GM21528 (cell line): ENCODE data around the gene AIFM3.

Experiments
- ATAC-seq: cut with Tn5 transposase; IDR thresholded peaks from one replicate; pipeline ENCODE4 v1.9.1; 2021; ENCODE audit warnings: mild to moderate bottlenecking, moderate library complexity; ENCODE audit not compliant: unreplicated experiment, low FRiP score

The AIFM3 gene

DNA sequence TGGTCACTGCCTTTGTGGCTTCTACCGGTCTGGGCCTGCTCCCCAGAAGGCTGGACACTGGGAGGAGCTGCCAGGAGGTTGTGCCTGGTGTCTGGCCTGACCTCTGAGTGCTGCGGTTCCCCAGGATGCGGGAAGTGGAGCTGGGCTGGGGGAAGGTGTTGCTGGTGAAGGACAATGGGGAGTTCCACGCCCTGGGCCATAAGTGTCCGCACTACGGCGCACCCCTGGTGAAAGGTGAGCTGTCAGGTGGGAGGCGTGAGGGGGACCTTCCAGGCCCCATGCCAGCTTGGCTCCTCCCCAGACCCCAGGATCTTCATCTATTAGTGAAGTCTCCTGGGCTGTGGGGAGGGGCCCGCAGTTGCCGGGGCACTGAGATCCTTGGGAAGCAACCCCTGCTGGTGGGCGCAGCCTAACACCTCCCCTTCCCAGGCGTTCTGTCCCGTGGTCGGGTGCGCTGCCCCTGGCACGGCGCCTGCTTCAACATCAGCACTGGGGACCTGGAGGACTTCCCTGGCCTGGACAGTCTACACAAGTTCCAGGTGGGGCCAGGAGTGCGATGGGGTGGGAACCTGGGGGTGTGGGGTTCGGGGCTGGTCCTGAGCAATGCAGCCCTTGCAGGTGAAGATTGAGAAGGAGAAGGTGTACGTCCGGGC lies 6.7 kb downstream of the AIFM3 start:
- ATAC-seq = no peak

DNA sequence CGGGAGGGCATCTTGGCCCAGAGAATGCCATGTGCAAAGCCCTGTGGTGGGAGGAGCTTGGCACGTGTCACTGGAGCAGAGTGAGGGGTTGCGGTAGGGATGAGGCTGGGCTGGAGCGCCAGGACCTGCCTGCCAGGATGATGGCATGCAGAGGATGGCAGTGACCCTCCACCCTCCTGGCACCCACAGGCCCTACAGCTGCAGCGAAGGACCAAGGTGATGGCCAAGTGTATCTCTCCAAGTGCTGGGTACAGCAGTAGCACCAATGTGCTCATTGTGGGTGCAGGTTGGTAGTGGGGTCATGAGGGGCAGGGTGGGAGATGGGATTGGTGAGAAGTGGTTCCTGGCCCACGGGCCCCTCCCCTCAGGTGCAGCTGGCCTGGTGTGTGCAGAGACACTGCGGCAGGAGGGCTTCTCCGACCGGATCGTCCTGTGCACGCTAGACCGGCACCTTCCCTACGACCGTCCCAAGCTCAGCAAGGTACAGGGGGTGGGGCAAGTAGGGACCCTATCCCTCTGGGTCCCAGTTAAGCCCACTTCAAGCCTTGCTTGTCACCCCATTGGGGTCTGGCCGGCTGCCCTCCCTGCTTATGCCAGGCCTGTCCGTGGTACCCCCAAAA lies 7.4 kb downstream of the AIFM3 start:
- no peak for ATAC-seq

DNA sequence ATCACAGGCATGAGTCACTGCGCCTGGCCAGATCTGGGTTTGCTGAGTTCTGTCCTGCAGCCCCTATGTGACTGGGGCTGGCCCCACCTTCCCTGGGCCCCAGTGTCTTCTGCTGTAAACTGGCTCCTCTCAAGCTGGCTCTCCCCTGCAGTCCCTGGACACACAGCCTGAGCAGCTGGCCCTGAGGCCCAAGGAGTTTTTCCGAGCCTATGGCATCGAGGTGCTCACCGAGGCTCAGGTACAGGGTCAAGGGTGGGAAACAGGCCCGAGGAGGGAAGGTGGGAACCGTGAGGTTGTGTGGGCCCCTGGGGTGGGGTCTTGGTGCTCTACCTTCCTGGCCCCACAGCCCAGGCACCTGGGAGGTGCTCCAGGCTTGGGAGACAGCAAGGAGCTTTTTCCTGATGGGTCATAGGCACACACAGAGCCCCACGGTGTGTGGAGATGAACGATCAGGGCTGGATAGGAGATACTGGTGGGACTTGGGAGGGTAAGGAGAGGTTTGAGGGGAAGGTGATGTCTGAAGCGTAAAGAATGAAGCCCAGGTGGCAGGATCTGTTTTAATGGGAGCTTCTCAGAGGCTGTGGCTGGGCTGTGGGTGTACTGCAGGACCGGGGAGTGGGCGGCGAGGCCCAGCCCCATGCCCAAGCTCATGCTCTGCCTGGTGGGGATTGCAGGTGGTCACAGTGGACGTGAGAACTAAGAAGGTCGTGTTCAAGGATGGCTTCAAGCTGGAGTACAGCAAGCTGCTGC lies 8.7 kb downstream of the AIFM3 start:
- ATAC-seq = no peak

- ATAC-seq = no peak
These were observed 9.3 kb downstream of the AIFM3 start for GRCh38 chr22:20976291-20976877.

- no peak for ATAC-seq
These were observed 10.0 kb downstream of the AIFM3 start for GRCh38 chr22:20977019-20977418.

DNA sequence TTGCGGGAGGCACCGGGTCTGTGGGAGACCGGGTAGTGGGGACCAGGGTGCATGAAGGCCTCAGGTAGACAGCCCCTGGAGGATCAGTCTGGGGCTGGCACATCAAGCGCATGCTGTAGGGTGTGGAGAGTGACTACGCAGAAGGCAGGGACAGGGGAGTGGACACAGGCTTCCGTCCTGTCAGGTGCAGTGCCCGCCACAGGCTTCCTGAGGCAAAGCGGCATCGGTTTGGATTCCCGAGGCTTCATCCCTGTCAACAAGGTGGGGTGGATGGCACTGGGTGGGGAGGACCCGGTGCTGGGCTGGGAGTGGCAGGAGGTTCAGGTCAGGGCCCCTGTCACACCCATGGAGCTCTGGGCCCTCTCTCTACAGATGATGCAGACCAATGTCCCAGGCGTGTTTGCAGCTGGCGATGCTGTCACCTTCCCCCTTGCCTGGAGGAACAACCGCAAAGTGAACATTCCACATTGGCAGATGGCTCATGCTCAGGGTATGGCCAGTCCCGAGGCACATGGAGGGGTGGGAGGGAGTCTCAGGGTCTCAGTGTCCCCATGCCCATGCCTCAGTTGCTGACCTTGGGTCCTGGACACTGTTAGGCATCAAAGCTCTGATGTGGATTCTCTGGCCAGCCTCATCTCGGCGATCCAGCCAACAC lies 10.6 kb downstream of the AIFM3 start:
- no peak for ATAC-seq

- no peak for ATAC-seq
These were observed 11.4 kb downstream of the AIFM3 start for GRCh38 chr22:20978419-20978818.

GRCh38 chr22:20979243-20979809 lies 12.3 kb downstream of the AIFM3 start:
- ATAC-seq = no peak

DNA sequence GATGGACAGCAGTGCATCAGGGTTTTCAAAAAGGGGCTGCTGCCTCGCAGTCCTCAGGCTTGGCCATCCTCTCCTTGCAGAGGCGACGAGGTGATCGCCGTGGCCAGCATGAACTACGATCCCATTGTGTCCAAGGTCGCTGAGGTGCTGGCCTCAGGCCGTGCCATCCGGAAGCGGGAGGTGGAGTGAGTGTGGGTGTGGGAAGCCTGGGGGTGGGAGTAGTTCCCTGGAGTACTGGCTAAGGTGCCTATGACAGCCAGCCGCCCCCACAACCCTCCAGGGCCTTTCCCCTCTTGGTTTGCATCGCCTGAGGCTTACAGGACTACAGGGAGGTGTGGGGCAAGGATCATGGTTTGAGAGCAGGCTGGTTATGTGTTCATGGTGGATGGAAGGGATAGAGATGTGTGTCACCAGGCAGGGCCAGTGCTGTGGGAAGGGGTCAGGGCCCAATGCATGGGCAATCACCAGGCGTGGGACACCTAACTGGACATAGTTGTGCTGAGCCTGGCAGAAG lies 12.9 kb downstream of the AIFM3 start:
- no peak for ATAC-seq

- no peak for ATAC-seq
These were observed 13.5 kb downstream of the AIFM3 start for GRCh38 chr22:20980523-20980922.

- ATAC-seq = no peak
These were observed 14.1 kb downstream of the AIFM3 start for GRCh38 chr22:20980938-20981722.

DNA sequence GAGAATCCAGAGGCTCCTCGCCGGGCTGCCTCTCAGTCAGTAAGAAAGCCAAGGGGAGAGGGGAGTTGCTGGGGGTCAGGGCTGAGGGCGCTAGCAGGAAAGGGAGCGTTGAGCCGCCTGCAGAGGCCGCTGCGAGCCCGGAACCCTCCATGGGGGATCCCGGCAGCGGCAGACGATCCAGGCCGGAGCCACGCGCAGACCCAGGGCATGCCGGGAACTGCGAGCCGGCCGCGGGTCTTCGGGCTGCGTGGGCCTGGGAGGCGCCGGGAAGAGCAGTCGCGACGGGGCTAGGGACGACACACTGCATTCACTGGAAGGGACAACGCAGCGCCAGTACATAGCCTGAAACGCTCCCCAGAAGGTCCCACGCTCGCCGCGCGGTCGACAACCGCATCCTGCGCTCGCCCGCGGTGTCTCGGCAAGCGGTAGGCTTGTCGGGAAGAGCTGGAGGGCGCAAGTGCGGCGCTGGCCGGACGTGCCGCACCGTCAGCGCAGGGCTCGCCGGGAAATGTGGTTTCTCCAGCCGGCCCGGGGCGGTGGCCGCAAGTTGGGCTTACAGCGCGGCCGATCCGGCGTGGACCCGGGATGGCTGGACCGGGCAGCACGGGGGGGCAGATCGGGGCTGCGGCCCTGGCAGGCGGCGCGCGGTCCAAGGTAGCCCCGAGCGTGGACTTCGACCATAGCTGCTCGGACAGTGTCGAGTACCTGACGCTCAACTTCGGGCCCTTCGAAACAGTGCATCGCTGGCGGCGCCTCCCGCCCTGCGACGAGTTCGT lies 14.9 kb downstream of the AIFM3 start, which contains the start of gene LZTR1:
TSS of gene LZTR1 (plus strand) at position 511 of the 776 bp plus-strand sequence. CDS start at position 586, 75 bp downstream.
- peak; percentile 56 for ATAC-seq

DNA sequence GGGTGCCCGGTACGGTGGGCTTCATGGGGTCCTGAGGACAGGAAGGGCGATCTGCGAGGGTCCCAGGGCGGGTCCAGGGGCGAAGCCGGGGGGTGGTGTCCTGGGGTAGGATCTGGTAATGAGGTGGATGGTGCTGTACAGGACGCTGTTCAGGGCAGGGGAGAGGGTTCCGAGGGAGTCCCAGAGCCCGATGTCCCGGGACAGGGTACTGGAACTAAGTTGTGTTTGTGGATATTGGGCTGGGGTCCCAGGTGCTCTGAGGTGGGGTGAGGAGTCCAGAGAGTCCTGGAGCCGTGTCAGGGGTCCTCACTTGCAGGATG lies 15.5 kb downstream of the AIFM3 start:
- peak; percentile 14 for ATAC-seq

DNA sequence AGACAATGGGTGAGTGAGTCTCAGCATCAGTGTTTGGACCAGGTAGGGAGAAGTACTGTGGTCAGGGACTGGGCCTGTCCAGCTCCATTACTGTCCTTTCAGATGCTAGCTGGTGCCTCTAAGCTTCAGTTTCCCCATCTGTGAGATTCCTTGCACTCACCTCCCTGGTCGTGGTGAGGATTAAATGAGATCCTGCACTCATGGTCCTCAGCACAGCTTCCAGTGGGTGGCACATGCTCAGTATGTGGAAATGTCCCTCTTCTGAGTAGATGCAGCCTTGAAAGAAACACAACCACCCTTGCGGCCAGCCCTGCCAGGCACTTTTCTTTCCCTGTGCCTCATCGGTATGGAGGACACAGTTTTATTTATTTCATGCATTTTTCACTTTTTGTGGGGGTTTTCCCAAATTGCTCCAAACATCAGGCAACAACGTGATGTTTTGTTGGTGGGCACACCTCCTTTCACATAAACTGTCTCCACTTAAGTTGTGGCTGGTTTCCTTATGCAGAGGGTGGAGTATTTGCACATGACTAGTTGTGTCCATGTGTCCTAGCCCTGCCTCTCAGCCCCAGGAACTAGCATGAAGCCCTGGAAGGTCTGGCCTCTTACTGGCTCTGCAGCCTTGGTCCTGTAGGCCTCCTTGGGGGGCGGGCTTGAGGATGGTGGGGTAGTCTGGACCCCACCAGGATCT lies 16.2 kb downstream of the AIFM3 start:
- ATAC-seq = no peak

GRCh38 chr22:20985720-20986119 lies 18.7 kb downstream of the AIFM3 start:
- no peak for ATAC-seq

- no peak for ATAC-seq
These were observed 19.3 kb downstream of the AIFM3 start for GRCh38 chr22:20986365-20986764.

DNA sequence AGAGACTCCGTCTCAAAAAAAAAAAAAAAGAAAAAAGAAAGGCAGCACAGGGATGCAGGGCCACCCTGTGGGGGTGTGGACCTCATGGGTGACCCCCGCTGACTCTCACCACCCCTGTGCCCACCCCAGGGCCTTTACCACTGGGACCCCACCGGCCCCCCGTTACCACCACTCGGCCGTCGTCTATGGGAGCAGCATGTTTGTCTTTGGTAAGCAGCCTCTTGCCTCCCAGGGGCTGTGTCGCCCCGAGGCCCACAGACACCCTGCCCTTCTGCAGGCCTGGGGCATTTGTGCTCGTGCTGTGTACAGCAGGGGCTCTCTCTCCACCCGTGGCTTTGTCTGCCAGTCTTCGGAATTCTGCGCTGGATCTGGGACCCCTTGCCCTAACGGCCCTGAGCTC lies 20.3 kb downstream of the AIFM3 start:
- ATAC-seq = no peak

DNA sequence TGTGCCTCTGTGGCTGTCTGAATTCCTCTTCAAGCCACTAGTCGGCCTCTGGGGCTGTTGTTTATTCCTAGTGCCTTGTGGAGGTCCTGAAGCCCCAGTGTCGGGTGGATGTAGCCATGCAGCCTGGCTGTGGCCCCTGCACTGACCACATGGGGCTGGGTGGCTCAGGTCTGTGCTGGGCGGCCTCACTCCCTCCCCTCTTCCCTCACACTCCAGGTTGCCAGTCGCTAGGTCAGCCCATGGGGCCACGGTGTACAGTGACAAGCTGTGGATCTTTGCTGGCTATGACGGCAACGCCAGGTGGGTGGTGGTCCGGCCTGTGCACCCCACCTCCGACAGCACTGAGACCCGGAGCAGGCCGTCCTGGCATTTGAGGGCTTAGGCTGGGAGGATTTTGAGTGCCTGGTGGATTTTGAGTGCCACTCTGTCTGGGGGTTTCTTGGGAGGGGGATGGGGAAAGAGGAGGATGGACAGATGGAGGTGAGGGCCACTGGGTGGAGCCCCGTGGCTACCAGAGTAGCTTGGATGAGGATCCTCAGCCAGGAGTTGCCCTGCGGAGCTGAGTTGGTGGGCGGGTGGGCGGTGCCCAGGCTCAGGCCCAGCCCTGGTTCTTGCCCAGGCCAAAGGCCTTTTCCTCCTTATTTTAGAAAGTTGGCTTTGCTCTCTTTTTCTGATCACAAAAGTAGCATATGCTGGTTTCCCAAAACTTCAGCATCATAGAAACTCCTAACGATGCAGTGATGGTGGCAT lies 21.7 kb downstream of the AIFM3 start:
- no peak for ATAC-seq
